ENCODE data around the gene MARCHF9.

The MARCHF9 gene

DNA sequence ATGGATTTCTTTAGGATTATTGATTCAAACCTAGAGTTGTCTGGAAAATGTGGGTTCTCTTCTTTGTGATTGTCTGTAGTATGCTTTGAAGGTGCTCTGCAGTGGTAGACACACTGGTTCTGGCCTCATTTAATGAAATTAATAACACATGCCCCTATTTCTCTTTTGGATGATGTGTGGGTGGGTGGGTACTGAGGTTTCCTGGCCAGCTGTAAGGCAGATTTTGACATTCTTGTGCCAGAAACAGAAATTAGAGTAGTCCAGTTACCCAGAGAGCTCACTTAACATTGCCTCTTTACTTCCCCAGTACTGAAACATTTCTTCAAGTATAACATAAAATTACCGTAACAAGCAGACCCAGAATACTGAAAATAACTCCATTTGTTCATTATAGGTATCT lies 42.1 kb downstream of the MARCHF9 start:
- DNase-seq (ENCODE audit: low read depth in 2 of 2): no peak

DNA sequence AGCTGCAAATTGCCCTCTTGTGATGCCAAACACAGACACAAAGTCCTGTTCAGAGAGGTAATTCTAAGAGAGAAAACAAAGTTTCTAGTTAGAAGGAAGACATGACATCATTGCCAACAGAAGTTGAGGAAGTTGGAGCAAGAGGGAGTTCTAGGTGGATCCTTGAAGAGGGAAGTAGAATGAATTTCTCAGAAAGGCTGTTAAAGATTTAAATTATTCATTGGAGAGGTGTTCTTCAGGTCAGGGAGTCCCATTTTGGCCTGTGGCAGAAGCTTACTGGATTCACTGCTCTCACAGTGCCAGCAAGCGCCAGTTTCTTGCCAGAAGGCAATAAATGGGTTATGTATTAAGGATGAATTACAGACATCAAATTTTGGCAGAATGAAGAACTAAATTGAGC lies 43.0 kb downstream of the MARCHF9 start:
- DNase-seq (ENCODE audit: low read depth in 2 of 2): no peak

DNA sequence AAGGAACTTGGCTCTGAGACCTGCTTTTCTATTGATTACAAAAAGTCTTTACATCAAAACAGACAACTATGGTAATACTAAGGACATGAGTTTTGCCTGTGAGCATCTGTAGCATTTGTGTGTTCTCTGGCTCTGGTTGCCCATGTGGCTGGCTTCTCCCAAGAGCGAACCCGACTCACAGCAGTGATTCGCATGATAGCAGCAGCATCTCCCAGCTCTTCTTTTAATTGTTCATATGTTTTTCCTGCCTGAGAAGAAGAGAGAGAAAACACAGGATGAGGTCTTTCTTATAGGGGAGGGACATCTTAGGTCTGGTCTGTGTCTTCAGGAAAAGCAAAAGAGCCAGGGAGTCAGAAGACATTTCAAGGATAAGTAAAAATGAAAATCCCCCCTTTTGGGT lies 46.1 kb downstream of the MARCHF9 start:
- DNase-seq (ENCODE audit: low read depth in 2 of 2): no peak

DNA sequence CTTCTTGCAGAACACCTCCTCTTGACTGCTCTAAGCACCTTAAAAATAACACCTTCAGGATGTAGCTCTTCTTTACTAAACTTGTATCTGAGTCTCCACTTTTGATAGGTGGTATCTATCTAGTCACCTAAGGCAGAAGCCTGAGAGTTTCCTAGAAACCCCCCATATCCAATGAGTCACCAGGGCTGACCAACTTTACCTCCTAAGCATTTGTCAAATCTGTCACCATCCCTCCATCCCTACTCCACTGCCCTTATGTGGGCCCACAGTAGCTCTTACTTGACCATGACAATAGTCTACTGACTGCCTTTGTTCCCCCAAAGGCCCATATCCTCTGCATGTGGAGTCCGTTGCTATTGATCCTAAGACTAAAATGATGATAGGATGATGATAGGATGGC lies 47.7 kb downstream of the MARCHF9 start:
- no peak for DNase-seq (ENCODE audit: low read depth in 2 of 2)

DNA sequence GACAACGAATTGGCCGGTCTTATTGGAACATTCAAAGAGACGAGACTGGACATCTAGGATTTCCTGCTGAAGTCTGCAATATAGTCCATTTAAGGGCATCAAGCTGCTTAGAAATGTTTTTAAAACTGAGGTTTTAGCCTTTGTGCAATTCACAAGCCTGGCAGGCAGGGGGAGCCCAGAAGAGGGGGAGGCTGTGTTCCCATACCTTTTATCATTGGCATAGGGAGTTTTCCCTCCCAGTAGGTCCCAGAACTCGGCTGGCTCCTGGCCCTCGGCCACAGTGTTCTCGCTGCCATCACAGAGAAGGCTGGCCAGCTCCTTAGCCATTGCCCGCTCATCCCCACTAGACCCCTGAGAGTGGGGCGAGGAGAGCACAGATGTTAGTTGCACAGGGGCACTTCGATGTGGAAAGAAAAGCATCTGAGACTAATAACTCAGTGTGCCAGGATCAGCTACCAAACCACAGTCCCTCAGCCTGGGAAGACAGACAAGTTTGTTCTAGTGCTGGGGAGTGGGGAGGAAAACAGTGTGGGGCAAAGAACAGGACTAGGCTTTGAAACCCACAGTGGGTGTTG lies 48.5 kb downstream of the MARCHF9 start:
- DNase-seq (ENCODE audit: low read depth in 2 of 2): no peak

DNA sequence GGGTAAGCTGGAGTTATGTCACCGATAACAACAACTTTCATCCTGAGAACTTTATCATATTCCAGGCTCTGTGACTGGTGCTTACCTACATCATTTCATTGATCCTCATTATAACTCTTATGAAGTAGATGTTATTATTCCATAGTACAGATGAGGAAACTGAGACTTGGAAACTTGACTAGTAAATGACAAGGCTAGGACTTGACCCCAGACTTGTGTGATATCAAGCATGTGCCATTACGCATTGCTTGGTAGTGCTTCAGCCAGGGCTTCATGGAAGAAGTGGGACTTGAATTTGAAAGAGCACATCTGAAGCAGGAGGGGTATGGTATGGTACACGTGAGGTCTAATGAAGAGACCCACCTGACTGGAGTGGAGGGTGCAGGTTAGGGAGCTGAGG lies 51.8 kb downstream of the MARCHF9 start:
- DNase-seq (ENCODE audit: low read depth in 2 of 2): no peak

DNA sequence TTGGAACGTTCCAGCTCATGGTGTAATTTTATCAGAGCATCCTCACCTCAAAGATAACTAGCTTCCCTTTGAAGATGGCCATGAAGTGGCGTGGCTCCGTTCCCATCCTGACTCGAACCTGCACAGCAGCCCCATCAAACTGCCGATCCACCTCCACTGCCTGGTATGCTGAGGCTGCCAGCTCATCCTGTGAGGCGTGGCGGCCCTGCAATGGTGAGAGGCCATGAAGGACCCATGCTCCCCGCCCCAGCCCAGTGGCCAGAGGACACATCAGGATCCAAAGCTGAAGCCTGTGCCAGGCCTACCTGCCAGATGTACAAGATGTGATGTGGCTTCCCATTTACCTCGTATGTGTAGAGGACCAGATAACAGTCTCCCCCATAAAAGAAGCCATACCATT lies 52.4 kb downstream of the MARCHF9 start:
- DNase-seq (ENCODE audit: low read depth in 2 of 2): no peak

DNA sequence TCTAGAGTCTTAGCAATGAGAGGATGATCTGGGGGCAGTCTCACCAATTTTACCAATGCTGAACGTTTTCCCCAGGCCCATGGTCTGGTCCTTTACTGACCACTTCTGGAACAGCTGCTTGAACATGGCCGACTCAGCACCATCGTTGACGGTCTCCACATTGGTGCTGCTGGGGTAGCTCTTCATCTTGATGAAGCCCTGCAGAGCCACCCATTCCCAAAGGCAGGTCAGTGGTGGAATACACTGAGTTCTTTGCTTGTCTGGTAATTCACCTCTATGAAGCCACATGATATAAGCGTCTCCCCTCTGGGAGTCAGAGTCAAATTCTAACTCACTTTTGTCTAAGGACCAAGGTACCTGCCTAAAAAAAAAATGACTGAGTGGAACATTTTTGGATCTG lies 53.4 kb downstream of the MARCHF9 start:
- no peak for DNase-seq (ENCODE audit: low read depth in 2 of 2)

DNA sequence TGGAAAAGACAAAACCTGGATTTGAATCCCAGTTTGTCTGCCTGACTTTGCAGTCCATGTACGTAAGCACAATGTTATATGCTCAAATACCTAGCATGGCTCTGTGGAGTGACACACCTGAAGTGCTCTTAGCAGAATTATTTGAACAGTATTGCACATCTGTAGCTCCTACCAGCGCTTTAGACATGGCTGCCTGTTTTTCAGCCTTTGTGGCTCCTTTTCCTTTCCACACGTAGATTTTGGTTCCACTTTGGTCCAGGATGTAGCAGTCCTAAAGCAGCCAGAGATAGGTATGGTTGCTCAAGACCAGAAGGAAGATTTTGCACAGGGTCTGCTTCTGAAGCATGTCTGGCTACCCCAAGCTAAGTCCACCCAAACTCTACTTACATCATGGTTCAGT lies 54.5 kb downstream of the MARCHF9 start:
- DNase-seq (ENCODE audit: low read depth in 2 of 2): no peak
